C4-2B (cell line): ENCODE results near the gene XPA.

ENCODE experiments used
- CTCF ChIP-seq: fragments of 450-650 bp; conservative IDR thresholded peaks from 2 replicates; pipeline ENCODE4 v1.5.1; 2017; ENCODE audit warnings: mild to moderate bottlenecking
- ZFX ChIP-seq: fragments of 450-650 bp; IDR thresholded peaks from 2 replicates; pipeline ENCODE4 v1.6.1; 2017

GRCh38 chr9:97717866-97718265 is 20.7 kb upstream of the XPA start:
- TF ChIP-seq CTCF, result no peak
- TF ChIP-seq ZFX, result no peak
